Mesodermal cell (in vitro differentiated cells): ENCODE data around the gene ADGRG7.

Experiments used
- H3K27ac ChIP-seq: 2 replicates; pipeline ENCODE4 v1.7.0; 2013; ENCODE audit warnings: mild to moderate bottlenecking, low read depth, low read length, moderate library complexity; ENCODE audit not compliant: severe bottlenecking
- H3K36me3 ChIP-seq: 2 replicates; pipeline ENCODE4 v1.7.1; 2013; ENCODE audit warnings: mild to moderate bottlenecking, low read length, moderate library complexity; ENCODE audit not compliant: control insufficient read depth, insufficient read depth
- H3K4me1 ChIP-seq: one replicate; pipeline ENCODE4 v1.7.1; 2013; ENCODE audit warnings: mild to moderate bottlenecking, low read length; ENCODE audit not compliant: insufficient read depth, control insufficient read depth, poor library complexity, severe bottlenecking
- H3K4me3 ChIP-seq: 2 replicates; pipeline ENCODE4 v1.7.0; 2013; ENCODE audit warnings: low read length, control low read depth, mild to moderate bottlenecking; ENCODE audit not compliant: insufficient read depth, poor library complexity, severe bottlenecking; ENCODE audit errors: extremely low read depth
- H3K9me3 ChIP-seq: 2 replicates; pipeline ENCODE4 v1.7.1; 2013; ENCODE audit warnings: mild to moderate bottlenecking, low read length, moderate library complexity; ENCODE audit not compliant: control insufficient read depth
- WGBS, 2 experiments: methylation state at CpG; one replicate each; pipeline ENCODE4 v1.1.5; 2013; ENCODE audit warnings: missing lambda C conversion rate in 2 of 2; ENCODE audit not compliant: insufficient coverage in 2 of 2; 5-methylcytosine and 5-hydroxymethylcytosine counted together

The ADGRG7 gene

GRCh38 chr3:100621251-100621650, 11.8 kb downstream of the ADGRG7 start:
- no peak overlapping the region for H3K27ac ChIP-seq
- no peaks in the 10 kb centered on the region for H3K9me3 ChIP-seq
- no peaks in the 10 kb centered on the region for H3K36me3 ChIP-seq
- no peak overlapping the region for H3K4me3 ChIP-seq
- H3K4me1 ChIP-seq: no peaks in the 10 kb centered on the region

GRCh38 chr3:100627491-100627890, 18.1 kb downstream of the ADGRG7 start:
- 83 to 100% methylated on average over 1 to 2 of the region's 2 CpGs for WGBS, 2 experiments
- H3K4me1 ChIP-seq: no peaks in the 10 kb centered on the region
- H3K27ac ChIP-seq: no peak overlapping the region
- H3K36me3 ChIP-seq: no peaks in the 10 kb centered on the region
- no peaks in the 10 kb centered on the region for H3K9me3 ChIP-seq
- no peak overlapping the region for H3K4me3 ChIP-seq

- 73 to 90% methylated on average over 2 of the region's 3 CpGs for WGBS, 2 experiments
- H3K27ac ChIP-seq: no peak overlapping the region
These were observed 20.2 kb downstream of the ADGRG7 start for GRCh38 chr3:100629421-100630127.

GRCh38 chr3:100630664-100631063, 21.3 kb downstream of the ADGRG7 start:
- H3K4me1 ChIP-seq: no peaks in the 10 kb centered on the region
- no peaks in the 10 kb centered on the region for H3K9me3 ChIP-seq
- no peaks in the 10 kb centered on the region for H3K36me3 ChIP-seq
- no CpG with 5 or more reads among the region's 1 CpG for WGBS, 2 experiments
- no peak overlapping the region for H3K4me3 ChIP-seq
- no peak overlapping the region for H3K27ac ChIP-seq

More at GRCh38 chr3:100629421-100630127, 20.2 kb downstream of the ADGRG7 start:
- Histone ChIP-seq H3K36me3 (no peaks in the 10 kb centered on the region), H3K4me1 (no peaks in the 10 kb centered on the region), H3K4me3 (no peak overlapping the region), H3K9me3 (no peaks in the 10 kb centered on the region)

- Histone ChIP-seq H3K9me3 (no peaks in the 10 kb centered on the region), H3K27ac (no peak overlapping the region), H3K4me3 (no peak overlapping the region), H3K4me1 (no peaks in the 10 kb centered on the region), H3K36me3 (no peaks in the 10 kb centered on the region)
- WGBS, 2 experiments: 100% methylated on average over 1 of the region's 1 CpG; no CpG with 5 or more reads in 1 of the 2 experiments
These were observed 21.8 kb downstream of the ADGRG7 start for GRCh38 chr3:100631236-100631635.

GRCh38 chr3:100634493-100635272, 25.3 kb downstream of the ADGRG7 start:
- whole genome bisulfite sequencing, 2 experiments: 75% methylated on average over 4 of the region's 5 CpGs; no CpG with 5 or more reads in 1 of the 2 experiments
- Histone ChIP-seq H3K4me1 (no peaks in the 10 kb centered on the region), H3K27ac (no peak overlapping the region), H3K36me3 (no peaks in the 10 kb centered on the region), H3K4me3 (no peak overlapping the region), H3K9me3 (no peaks in the 10 kb centered on the region)

- no peaks in the 10 kb centered on the region for H3K9me3 ChIP-seq
- H3K4me1 ChIP-seq: no peaks in the 10 kb centered on the region
These were observed 25.9 kb downstream of the ADGRG7 start for GRCh38 chr3:100635273-100635701.

GRCh38 chr3:100637197-100637631, 27.8 kb downstream of the ADGRG7 start:
- WGBS, 2 experiments: 100% methylated on average over 1 of the region's 1 CpG; no CpG with 5 or more reads in 1 of the 2 experiments

More at GRCh38 chr3:100635273-100635701, 25.9 kb downstream of the ADGRG7 start:
- no peaks in the 10 kb centered on the region for H3K36me3 ChIP-seq
- no peak overlapping the region for H3K4me3 ChIP-seq
- no peak overlapping the region for H3K27ac ChIP-seq
- WGBS, 2 experiments: 82 to 95% methylated on average over 3 of the region's 3 CpGs

GRCh38 chr3:100640633-100641032, 31.2 kb downstream of the ADGRG7 start:
- no peaks in the 10 kb centered on the region for H3K9me3 ChIP-seq
- WGBS, 2 experiments: 85 to 98% methylated on average over 4 to 5 of the region's 5 CpGs
- no peak overlapping the region for H3K27ac ChIP-seq
- H3K4me1 ChIP-seq: no peaks in the 10 kb centered on the region
- H3K4me3 ChIP-seq: no peak overlapping the region
- H3K36me3 ChIP-seq: no peaks in the 10 kb centered on the region

More at GRCh38 chr3:100637197-100637631, 27.8 kb downstream of the ADGRG7 start:
- H3K36me3 ChIP-seq: no peaks in the 10 kb centered on the region
- H3K4me3 ChIP-seq: no peak overlapping the region
- no peaks in the 10 kb centered on the region for H3K9me3 ChIP-seq
- no peak overlapping the region for H3K27ac ChIP-seq
- no peaks in the 10 kb centered on the region for H3K4me1 ChIP-seq

- whole genome bisulfite sequencing, 2 experiments: 86 to 100% methylated on average over 1 of the region's 3 CpGs
These were observed 32.2 kb downstream of the ADGRG7 start for GRCh38 chr3:100641471-100642032.

More at GRCh38 chr3:100641471-100642032, 32.2 kb downstream of the ADGRG7 start:
- Histone ChIP-seq H3K9me3 (no peaks in the 10 kb centered on the region), H3K4me1 (no peaks in the 10 kb centered on the region), H3K36me3 (no peaks in the 10 kb centered on the region), H3K4me3 (no peak overlapping the region), H3K27ac (no peak overlapping the region)
